Measurements from ENCODE around the gene COX6A1. TPM values are rescaled to one million over a fixed set of nuclear protein-coding genes. Genes with fewer than 3 reads are reported as not detected.
A peak's percentile ranks its signal among the peaks of the same experiment; 100 is the strongest.
"Not testable (repeated sequence)": the region's sequence is repeated elsewhere in the genome, so short reads cannot be mapped to it uniquely, and the experiment has no call there.

COX6A1 gene
- total and polyA plus RNA-seq, 2 donors from 2014 or later = 331 to 1,697 TPM

DNA sequence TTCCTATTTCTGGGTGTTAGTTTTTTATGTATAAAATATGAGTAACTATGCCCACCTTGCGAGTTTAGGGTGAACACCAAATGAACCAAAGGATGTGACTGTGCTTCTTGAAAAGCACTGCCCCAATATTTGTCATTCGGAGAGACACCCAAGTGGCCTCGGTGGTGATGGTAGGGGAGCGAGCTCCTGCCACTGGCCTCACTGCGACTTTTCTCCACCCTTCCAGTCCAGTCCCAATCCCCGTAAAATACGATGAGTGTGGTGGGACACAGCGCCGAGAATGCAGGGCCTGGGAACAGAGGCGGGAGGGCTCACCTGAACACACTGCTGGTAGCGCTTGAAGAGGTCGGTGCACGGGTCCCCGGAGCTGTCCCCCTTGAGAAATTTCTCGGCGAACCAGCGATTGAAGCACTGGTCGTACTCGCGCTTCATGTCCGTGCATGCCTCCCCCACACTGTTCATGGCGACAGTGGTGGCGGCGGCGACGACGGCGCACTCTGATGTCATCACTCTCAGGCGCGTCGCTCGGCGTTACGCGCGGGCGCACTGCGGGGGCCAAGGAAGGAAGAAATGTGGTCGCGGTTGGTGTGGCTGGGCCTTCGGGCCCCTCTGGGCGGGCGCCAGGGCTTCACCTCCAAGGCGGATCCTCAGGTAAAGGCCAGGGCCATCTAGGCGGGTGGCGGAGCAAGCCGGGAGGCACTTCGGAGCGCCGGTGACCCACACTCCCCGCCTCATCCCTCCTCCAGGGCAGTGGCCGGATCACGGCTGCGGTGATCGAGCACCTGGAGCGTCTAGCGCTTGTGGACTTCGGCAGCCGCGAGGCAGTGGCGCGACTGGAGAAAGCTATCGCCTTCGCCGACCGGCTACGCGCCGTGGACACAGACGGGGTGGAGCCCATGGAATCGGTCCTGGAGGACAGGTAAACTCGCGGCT is 8.3 kb downstream of the COX6A1 start, which contains the start of the genes GATC and TRIAP1:
TSS of gene GATC (plus strand) at position 534 of the 933 bp plus-strand sequence. CDS start at position 571, 37 bp downstream.
TSS of gene TRIAP1 (minus strand) at position 474 of the 933 bp plus-strand sequence. CDS start at position 462, 12 bp downstream.
- FAIRE-seq (no peak), DNase-seq (peak; percentile 93 to 95 (median 94))
- peaks cover 4 to 15% (median 9%) of the 10 kb centered on the region in 3 donors for H3K36me3 ChIP-seq (ENCODE audit: control insufficient read depth in 2 of 3, insufficient read depth in 3 of 3, low read length in 3 of 3)
- peak within 1 kb of the TSS; percentile 74 to 87 for H3K27ac ChIP-seq (ENCODE audit: low read depth in 2 of 2, low read length in 2 of 2)
- TF ChIP-seq, protein P1, sequence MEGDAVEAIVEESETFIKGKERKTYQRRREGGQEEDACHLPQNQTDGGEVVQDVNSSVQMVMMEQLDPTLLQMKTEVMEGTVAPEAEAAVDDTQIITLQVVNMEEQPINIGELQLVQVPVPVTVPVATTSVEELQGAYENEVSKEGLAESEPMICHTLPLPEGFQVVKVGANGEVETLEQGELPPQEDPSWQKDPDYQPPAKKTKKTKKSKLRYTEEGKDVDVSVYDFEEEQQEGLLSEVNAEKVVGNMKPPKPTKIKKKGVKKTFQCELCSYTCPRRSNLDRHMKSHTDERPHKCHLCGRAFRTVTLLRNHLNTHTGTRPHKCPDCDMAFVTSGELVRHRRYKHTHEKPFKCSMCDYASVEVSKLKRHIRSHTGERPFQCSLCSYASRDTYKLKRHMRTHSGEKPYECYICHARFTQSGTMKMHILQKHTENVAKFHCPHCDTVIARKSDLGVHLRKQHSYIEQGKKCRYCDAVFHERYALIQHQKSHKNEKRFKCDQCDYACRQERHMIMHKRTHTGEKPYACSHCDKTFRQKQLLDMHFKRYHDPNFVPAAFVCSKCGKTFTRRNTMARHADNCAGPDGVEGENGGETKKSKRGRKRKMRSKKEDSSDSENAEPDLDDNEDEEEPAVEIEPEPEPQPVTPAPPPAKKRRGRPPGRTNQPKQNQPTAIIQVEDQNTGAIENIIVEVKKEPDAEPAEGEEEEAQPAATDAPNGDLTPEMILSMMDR (IDR thresholded peaks at IDR 0.05; ENCODE audit: borderline replicate concordance, extremely low read depth, insufficient read depth) = no peak
- no peaks in the 10 kb centered on the region for H3K27me3 ChIP-seq (ENCODE audit: control insufficient read depth, insufficient read depth, low read length)
- H3K9me3 ChIP-seq (ENCODE audit: control insufficient read depth in 2 of 3, insufficient read depth in 1 of 3, low read length in 3 of 3) = no peaks in the 10 kb centered on the region
- H3K4me3 ChIP-seq (ENCODE audit: low read length in 3 of 3) = peak within 1 kb of the TSS; percentile 85 to 97 (median 96)
- H3K9ac ChIP-seq (ENCODE audit: low read length in 3 of 3) = peak within 1 kb of the TSS; percentile 61 to 95 (median 82)
- H3K4me1 ChIP-seq (ENCODE audit: control insufficient read depth in 2 of 3, insufficient read depth in 2 of 3, low read depth in 1 of 3, low read length in 3 of 3) = peaks cover 3 to 8% (median 7%) of the 10 kb centered on the region in 3 donors
- intact Hi-C loops (cut with DNase I) = no loop called here

DNA sequence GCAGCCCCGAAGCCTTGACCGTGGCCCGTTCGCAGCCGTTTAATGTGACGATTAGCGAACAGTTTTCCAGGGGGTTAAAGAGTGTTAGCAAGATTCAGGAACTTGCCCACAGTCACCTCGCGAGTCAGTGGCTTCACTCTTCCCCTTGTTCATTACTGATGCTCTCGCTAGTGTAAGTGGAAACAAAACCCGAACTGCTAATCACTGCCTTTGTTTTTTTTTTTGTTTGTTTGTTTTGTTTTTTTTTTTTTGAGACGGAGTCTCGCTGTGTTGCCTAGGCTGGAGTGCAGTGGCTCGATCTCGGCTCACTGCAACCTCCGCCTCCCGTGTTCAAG is 8.9 kb downstream of the COX6A1 start:
- peak overlapping the region; percentile 85 to 97 (median 96) for H3K4me3 ChIP-seq (ENCODE audit: low read length in 3 of 3)
- peak overlapping the region; percentile 61 to 95 (median 82) for H3K9ac ChIP-seq (ENCODE audit: low read length in 3 of 3)
- intact Hi-C loops (cut with DNase I); H3K4me1 ChIP-seq (ENCODE audit: control insufficient read depth in 2 of 3, insufficient read depth in 2 of 3, low read depth in 1 of 3, low read length in 3 of 3); H3K27me3 ChIP-seq (ENCODE audit: control insufficient read depth, insufficient read depth, low read length); DNase-seq; FAIRE-seq; H3K9me3 ChIP-seq (ENCODE audit: control insufficient read depth in 2 of 3, insufficient read depth in 1 of 3, low read length in 3 of 3): not testable (repeated sequence)
- peaks cover 4 to 15% (median 9%) of the 10 kb centered on the region in 3 donors for H3K36me3 ChIP-seq (ENCODE audit: control insufficient read depth in 2 of 3, insufficient read depth in 3 of 3, low read length in 3 of 3)
- peak overlapping the region; percentile 74 to 87 for H3K27ac ChIP-seq (ENCODE audit: low read depth in 2 of 2, low read length in 2 of 2)

DNA sequence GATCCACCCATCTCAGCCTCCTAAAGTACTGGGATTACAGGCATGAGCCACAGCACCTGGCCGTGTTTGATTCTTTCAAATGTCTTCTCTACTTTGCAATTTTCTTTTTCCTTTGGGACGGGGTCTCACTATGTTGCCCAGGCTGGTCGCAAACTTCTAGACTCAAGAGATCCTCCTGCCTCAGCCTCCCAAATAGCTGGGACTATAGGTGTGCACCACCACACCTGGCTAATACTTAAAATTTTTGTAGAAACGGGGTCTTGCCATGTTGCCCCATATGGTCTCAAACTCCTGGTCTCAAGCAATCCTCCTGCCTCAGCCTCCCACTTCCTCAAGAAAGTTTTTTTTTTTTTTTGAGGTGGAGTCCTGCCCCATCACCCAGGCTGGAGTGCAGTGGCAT is 10.1 kb downstream of the COX6A1 start:
- H3K9me3 ChIP-seq (ENCODE audit: control insufficient read depth in 2 of 3, insufficient read depth in 1 of 3, low read length in 3 of 3) = no peaks in the 10 kb centered on the region
- TF ChIP-seq, protein P1 (IDR thresholded peaks at IDR 0.05; ENCODE audit: borderline replicate concordance, extremely low read depth, insufficient read depth) = no peak
- intact Hi-C loops (cut with DNase I) = no loop called here
- H3K36me3 ChIP-seq (ENCODE audit: control insufficient read depth in 2 of 3, insufficient read depth in 3 of 3, low read length in 3 of 3) = peaks cover 4 to 13% (median 9%) of the 10 kb centered on the region in 3 donors
- H3K4me1 ChIP-seq (ENCODE audit: control insufficient read depth in 2 of 3, insufficient read depth in 2 of 3, low read depth in 1 of 3, low read length in 3 of 3) = peaks cover 3 to 8% (median 7%) of the 10 kb centered on the region in 3 donors
- H3K9ac ChIP-seq (ENCODE audit: low read length in 3 of 3) = no peak overlapping the region
- DNase-seq = no peak
- H3K27me3 ChIP-seq (ENCODE audit: control insufficient read depth, insufficient read depth, low read length) = no peaks in the 10 kb centered on the region
- H3K4me3 ChIP-seq (ENCODE audit: low read length in 3 of 3) = no peak overlapping the region
- no peak for FAIRE-seq
- no peak overlapping the region for H3K27ac ChIP-seq (ENCODE audit: low read depth in 2 of 2, low read length in 2 of 2)

DNA sequence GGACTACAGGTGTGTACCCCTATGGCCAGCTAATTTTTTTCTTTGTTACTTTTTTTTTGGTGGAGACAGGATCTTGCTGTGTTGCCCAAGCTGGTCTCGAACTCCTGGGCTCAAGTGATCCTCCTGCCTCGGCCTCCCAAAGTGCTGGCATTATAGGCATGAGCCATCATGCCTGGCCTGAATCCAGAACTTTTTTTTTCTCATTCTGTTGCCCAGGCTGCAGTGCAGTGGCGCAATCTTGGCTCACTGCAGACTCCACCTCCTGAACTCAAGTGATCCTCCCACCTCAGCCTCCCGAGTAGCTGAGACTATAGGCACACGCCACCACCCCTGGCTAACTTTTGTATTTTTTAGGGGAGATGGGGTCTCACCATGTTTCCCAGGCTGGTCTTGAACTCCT is 14.6 kb downstream of the COX6A1 start:
- H3K9ac ChIP-seq (ENCODE audit: low read length in 3 of 3); DNase-seq; intact Hi-C loops (cut with DNase I); H3K9me3 ChIP-seq (ENCODE audit: control insufficient read depth in 2 of 3, insufficient read depth in 1 of 3, low read length in 3 of 3); H3K27ac ChIP-seq (ENCODE audit: low read depth in 2 of 2, low read length in 2 of 2); H3K4me3 ChIP-seq (ENCODE audit: low read length in 3 of 3); H3K27me3 ChIP-seq (ENCODE audit: control insufficient read depth, insufficient read depth, low read length); FAIRE-seq; H3K4me1 ChIP-seq (ENCODE audit: control insufficient read depth in 2 of 3, insufficient read depth in 2 of 3, low read depth in 1 of 3, low read length in 3 of 3): not testable (repeated sequence)
- peaks cover 6 to 18% (median 16%) of the 10 kb centered on the region in 3 donors for H3K36me3 ChIP-seq (ENCODE audit: control insufficient read depth in 2 of 3, insufficient read depth in 3 of 3, low read length in 3 of 3)

All from kidney (tissue), 14 donors.